ENCODE results near the gene CYB5R4. TPM values are rescaled to one million over a fixed set of nuclear protein-coding genes. Genes with fewer than 3 reads are reported as not detected.

Gene CYB5R4
- total and polyA plus RNA-seq, 12 donors, result 1.2 to 20.0 (median 15.5) TPM

DNA sequence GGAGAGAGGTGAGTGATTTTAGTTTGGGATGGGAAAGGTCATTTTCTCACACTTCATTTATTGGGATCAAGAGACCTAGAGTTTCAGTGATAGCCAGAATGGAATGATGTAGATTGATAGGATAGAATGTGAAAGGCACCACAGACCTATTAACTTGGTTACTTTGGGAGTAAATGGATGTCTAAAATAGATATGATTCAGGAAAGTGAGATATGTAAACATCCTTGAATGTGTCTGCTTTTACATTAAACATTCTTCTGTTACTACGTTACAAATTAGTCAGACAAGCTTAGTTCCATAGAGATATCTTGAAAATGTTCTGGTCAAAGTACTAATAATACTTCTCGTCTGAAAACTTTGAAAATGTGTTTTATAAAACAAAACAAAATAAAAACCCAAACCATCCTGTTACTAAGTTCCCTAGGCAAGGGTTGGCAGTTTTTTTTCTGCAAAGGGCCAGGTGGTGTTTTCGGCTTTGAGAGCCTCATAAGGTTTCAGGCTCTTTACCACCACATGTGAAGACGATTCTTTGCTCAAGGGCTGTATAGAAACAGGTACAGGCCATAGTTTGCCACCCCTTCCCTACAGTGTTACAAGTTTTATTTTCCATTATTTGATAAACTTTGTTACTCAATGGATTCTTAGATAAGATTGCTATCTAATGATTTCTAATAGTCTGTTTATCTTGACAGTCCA, 3.4 kb downstream of the CYB5R4 start:
- peaks cover 3 to 33% (median 23%) of the 10 kb centered on the region in 9 donors for H3K4me1 ChIP-seq
- H3K9me3 ChIP-seq, result no peaks in the 10 kb centered on the region
- H3K36me3 ChIP-seq, result peaks cover 0 to 40% (median 7%) of the 10 kb centered on the region in 9 donors
- WGBS, 2 donors, result 72 to 82% methylated on average over 4 of the region's 4 CpGs
- intact Hi-C loops (cut with DNase I), result no loop called here
- H3K4me3 ChIP-seq, result no peak overlapping the region
- no peak for ATAC-seq
- DNase-seq, result no peak
- H3K27ac ChIP-seq, result no peak overlapping the region
- TF ChIP-seq, protein P1, sequence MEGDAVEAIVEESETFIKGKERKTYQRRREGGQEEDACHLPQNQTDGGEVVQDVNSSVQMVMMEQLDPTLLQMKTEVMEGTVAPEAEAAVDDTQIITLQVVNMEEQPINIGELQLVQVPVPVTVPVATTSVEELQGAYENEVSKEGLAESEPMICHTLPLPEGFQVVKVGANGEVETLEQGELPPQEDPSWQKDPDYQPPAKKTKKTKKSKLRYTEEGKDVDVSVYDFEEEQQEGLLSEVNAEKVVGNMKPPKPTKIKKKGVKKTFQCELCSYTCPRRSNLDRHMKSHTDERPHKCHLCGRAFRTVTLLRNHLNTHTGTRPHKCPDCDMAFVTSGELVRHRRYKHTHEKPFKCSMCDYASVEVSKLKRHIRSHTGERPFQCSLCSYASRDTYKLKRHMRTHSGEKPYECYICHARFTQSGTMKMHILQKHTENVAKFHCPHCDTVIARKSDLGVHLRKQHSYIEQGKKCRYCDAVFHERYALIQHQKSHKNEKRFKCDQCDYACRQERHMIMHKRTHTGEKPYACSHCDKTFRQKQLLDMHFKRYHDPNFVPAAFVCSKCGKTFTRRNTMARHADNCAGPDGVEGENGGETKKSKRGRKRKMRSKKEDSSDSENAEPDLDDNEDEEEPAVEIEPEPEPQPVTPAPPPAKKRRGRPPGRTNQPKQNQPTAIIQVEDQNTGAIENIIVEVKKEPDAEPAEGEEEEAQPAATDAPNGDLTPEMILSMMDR (IDR thresholded peaks at IDR 0.05), result no peak
- no peaks in the 10 kb centered on the region for H3K27me3 ChIP-seq

DNA sequence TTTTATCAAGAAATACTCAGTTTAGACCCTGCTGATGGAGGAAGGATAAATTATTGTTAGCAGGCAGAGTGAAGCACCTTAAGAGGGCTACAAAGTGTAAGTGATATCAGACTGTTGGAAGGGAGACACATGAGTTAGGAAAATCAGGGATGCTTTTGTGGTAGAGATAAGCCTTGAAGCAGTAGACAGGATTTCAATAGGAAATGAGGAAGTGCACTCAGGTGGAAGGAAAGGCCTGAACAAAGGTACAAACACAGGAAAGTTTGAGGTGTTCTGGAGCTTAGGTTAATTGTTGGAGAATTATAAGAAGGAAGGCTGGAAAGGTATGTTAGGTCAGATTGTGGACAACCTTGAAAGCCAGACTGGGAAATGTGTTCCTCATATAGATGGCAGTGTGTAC, 7.6 kb downstream of the CYB5R4 start:
- H3K27ac ChIP-seq, result peak overlapping the region in 1 of 10 donors; percentile 64
- no peaks in the 10 kb centered on the region for H3K9me3 ChIP-seq
- ATAC-seq, result no peak
- TF ChIP-seq, protein P1 (IDR thresholded peaks at IDR 0.05), result no peak
- no peaks in the 10 kb centered on the region for H3K27me3 ChIP-seq
- intact Hi-C loops (cut with DNase I), result no loop called here
- DNase-seq, result no peak
- H3K36me3 ChIP-seq, result peaks cover 0 to 51% (median 7%) of the 10 kb centered on the region in 9 donors
- H3K4me1 ChIP-seq, result peaks cover 0 to 21% (median 0%) of the 10 kb centered on the region in 9 donors
- H3K4me3 ChIP-seq, result no peak overlapping the region

DNA sequence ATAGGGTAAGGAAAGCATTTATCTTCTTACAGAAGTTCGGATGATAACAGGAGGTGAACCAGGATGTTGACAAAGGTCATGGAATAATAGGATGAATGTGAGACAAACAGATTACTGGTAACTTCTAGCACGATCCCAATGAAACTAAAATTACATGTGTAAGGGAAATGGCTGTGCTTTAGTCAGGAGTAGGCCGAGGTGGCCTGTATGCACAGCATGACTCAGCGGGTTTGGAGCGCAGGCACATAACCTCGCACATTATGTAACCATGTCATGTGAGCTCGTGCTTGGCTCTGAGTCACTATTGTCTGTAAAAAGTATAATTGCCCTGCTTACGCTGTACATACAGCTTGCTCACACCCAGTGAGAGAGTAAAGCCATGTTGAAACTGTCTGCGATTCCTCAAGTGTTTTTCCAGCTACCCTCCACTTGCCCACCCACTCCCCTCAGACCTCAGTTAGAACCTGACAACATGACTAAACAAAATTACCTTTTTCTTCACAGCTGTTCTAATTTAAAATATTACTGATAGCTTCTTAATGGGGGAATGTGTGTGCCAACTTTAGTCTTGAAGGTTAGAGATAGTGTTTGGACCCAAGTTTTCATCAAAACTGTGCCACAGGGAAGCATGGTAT, 8.2 kb downstream of the CYB5R4 start:
- Histone ChIP-seq H3K9me3 (no peaks in the 10 kb centered on the region), H3K4me3 (no peak overlapping the region), H3K4me1 (peaks cover 0 to 27% (median 0%) of the 10 kb centered on the region in 9 donors), H3K36me3 (peaks cover 0 to 51% (median 7%) of the 10 kb centered on the region in 9 donors), H3K27me3 (no peaks in the 10 kb centered on the region), H3K27ac (peak overlapping the region in 1 of 10 donors; percentile 64)
- ATAC-seq (peak in 3 of 8 donors; percentile 22 to 62 (median 28)), DNase-seq (peak in 1 of 2 donors; percentile 19)
- 91 to 92% methylated on average over 9 of the region's 9 CpGs for WGBS, 2 donors
- TF ChIP-seq, protein P1 (IDR thresholded peaks at IDR 0.05), result no peak
- intact Hi-C loops (cut with DNase I), result no loop called here

DNA sequence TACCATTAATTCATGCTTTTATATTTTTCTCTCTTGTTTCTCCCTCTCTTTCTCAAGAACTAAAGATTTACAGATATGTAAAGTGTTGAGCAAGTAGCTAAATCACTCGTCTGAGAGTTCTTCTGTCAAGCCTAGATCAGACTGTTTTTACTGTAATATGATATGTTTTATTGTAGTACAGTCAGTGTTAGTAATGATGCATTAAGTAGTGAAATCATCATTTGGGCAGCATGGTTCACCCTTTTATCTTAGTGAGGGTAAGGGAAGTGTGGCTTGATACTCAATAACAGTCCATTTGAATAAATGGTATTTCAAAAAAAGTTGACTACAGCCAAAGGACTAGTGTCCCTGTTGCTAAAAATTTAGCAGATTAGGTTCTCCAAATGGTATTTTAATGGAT, 9.2 kb downstream of the CYB5R4 start:
- no peaks in the 10 kb centered on the region for H3K9me3 ChIP-seq
- no peak overlapping the region for H3K27ac ChIP-seq
- H3K4me3 ChIP-seq, result no peak overlapping the region
- 58 to 79% methylated on average over 1 of the region's 1 CpG for WGBS, 2 donors
- peaks cover 0 to 51% (median 7%) of the 10 kb centered on the region in 9 donors for H3K36me3 ChIP-seq
- no peaks in the 10 kb centered on the region for H3K27me3 ChIP-seq
- peaks cover 0 to 35% (median 0%) of the 10 kb centered on the region in 9 donors for H3K4me1 ChIP-seq
- DNase-seq, result no peak
- TF ChIP-seq, protein P1 (IDR thresholded peaks at IDR 0.05), result no peak
- ATAC-seq, result no peak
- intact Hi-C loops (cut with DNase I), result no loop called here

Measured in heart right ventricle (tissue), 16 donors.